Measurements from ENCODE around the gene MAN2A1.
"Not testable (repeated sequence)": the region's sequence is repeated elsewhere in the genome, so short reads cannot be mapped to it uniquely, and the experiment has no call there.

MAN2A1 gene

GRCh38 chr5:109750463-109750862 lies 60.7 kb downstream of the MAN2A1 start:
- DNase-seq (ENCODE audit: low read depth in 2 of 3, low spot score in 1 of 3): no peak

DNA sequence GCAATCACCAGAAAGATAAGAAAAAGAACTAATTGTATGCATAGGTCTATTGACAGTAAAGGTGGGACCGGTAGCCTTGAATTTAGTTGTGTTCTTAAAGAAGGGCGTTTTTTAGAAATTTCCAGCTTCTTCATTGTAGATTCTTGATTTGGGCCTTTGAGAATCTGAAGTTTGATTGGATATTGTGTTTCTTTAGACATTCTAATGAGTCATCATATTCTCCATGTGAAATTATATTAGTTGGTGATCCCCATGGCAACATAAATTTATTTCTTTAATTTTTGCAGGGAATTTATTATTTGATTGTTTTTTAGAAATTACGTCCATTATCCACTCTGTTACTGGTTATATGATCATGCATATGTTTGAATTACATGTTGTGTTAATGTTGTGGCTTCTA lies 63.6 kb downstream of the MAN2A1 start:
- no peak for DNase-seq (ENCODE audit: low read depth in 2 of 3, low spot score in 1 of 3)

GRCh38 chr5:109754319-109754718 lies 64.6 kb downstream of the MAN2A1 start:
- DNase-seq (ENCODE audit: low read depth in 2 of 3, low spot score in 1 of 3): no peak

DNA sequence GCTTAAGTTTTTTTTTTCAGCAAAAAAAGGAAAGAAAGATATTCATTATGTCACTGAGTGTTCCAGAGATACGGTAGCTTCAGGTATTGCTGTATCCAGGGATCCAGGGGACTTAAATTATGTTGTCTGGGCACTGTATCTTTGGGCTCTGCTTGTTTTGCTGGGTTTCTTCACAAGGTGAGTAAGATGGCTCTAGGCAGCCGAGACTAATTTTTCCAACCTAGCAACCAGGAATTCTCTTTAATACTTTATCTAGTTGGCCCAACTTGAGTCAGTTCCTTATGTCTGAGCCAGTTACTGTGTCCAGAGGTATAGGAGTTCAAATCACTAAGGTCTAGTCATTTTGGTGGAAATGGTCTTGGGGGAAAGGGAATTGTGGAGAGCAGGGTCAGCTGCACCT lies 66.0 kb downstream of the MAN2A1 start:
- no peak for DNase-seq (ENCODE audit: low read depth in 2 of 3, low spot score in 1 of 3)

DNA sequence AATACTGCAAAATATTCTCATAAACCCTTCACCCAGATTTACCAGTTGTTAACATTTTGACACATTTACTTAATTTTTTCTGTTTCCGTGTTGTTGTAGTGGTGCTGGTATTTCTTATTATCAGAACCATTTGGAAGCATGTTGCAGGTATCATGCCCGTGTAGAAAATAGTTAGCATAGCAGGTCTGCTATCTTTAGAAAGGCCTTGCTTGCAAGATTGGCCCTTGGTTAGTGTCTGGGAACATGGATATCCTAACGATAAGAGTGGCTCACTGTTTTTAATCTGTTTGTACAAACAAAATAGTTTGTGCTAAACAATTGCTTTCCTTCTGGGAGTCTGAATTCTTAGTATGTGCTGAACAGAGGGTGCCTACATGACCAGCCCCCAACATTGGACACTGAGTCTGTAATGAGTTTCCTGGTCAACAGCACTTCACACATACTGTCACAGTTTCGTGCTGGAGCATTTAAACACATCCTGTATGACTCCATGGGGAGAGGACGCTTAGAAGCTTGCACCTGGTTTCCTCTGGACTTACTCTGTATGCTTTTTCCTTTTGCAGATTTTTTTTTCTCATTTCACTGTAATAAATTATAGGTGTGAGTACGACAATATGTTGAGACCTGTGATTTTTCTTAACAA lies 66.9 kb downstream of the MAN2A1 start:
- DNase-seq (ENCODE audit: low read depth in 2 of 3, low spot score in 1 of 3): no peak

- no peak for DNase-seq (ENCODE audit: low read depth in 2 of 3, low spot score in 1 of 3)
These were observed 67.8 kb downstream of the MAN2A1 start for GRCh38 chr5:109757490-109757889.

- no peak for DNase-seq (ENCODE audit: low read depth in 2 of 3, low spot score in 1 of 3)
These were observed 69.6 kb downstream of the MAN2A1 start for GRCh38 chr5:109759306-109759705.

DNA sequence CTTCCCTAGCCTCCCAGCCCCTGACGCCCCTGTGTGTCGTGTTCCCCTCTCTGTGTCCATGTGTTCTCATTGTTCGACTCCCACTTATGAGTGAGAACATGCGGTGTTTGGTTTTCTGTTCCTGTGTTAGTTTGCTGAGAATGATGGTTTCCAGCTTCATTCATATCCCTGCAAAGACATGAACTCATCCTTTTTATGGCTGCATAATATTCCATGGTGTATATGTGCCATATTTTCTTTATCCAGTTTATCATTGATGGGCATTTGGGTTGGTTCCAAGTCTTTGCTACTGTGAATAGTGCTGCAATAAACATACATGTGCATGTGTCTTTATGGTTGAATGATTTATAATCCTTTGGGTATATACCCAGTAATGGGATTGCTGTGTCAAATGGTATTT lies 70.4 kb downstream of the MAN2A1 start:
- not testable (repeated sequence) for DNase-seq (ENCODE audit: low read depth in 2 of 3, low spot score in 1 of 3)

- DNase-seq (ENCODE audit: low read depth in 2 of 3, low spot score in 1 of 3): no peak
These were observed 73.1 kb downstream of the MAN2A1 start for GRCh38 chr5:109762821-109763220.

DNA sequence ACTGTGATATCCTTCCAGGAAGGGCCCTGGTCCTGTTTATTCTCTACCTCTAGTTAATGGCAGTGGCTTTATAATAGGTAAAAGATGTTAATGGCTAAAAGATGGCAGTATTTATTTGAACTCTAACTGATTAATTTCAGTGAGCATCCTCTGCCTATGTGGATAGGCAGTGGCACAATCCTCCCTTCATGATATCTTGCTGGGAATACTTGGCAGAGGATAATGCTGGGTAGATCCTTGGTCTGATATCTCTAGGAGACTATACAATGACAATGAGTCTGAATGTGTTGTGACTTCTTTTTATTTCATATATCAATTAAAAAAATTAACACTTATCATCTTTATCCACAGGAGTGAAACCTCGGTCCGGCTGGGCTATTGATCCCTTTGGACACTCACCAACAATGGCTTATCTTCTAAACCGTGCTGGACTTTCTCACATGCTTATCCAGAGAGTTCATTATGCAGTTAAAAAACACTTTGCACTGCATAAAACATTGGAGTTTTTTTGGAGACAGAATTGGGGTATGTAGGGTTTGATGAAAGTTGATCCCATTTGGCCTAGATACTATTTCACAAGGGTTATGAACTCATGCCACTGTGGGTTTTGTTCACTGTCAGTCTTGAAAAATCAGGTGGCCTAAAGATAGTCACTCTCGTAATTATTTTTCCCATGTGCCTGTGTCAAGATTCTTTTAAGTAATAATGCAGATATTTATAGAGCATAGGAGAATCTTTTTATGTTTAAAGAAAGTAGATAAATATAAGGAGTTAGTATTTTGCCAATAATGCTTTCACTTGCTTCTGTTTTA lies 77.7 kb downstream of the MAN2A1 start:
- no peak for DNase-seq (ENCODE audit: low read depth in 2 of 3, low spot score in 1 of 3)

GRCh38 chr5:109767997-109768396 lies 78.3 kb downstream of the MAN2A1 start:
- no peak for DNase-seq (ENCODE audit: low read depth in 2 of 3, low spot score in 1 of 3)

DNA sequence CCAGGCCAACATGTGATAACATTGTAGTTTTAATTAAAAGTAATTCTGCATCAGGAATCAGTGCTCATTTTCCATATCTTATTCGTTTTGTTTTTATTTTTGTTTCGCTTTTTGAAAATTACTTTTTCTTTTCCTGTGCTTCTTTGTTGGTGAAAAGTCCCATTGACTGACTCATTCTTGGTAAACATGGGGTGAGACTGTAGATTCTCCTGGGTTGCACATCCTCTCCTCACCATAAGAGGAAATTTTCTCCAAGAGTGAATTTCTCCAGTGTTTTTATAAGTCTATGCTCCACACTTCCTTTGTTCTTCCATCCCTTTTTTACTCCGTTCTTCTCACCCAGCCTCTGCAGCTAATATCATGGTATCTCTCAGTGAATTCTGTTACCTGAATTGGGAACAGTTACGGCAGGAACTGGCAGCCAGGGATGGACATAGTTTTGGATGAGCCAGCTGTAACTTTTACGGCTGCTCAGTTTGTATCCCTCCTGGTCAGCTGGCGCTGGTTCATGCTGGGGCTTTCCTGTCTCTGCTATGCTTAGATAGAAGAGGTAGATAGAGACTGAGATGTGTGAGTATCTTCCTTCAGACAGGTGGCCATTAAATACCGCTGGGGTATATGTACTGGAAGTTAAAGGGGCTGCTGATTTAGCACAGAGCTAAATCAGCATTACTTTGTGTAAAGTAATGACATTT lies 80.0 kb downstream of the MAN2A1 start:
- no peak for DNase-seq (ENCODE audit: low read depth in 2 of 3, low spot score in 1 of 3)

DNA sequence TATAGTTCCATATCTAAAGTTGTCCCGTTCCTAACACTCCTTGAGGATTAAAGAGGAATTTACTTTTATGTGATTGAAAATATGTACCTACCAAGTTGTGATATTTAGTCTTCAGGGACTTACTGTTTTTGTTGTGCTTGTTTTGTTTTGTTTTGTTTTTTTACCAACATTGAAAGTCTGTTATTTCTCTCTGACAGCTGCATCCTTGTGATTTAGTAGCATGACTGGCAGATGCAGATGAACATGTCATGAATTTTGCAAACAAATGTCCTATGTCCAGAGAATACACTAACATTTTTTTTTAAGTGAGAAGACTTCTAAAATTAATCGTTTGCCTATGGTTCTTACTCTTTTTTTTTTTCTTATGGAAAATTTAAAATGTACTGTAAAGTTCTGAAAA lies 85.4 kb downstream of the MAN2A1 start:
- DNase-seq (ENCODE audit: low read depth in 2 of 3, low spot score in 1 of 3): no peak

- no peak for DNase-seq (ENCODE audit: low read depth in 2 of 3, low spot score in 1 of 3)
These were observed 89.5 kb downstream of the MAN2A1 start for GRCh38 chr5:109779036-109779735.

GRCh38 chr5:109784687-109785086 lies 95.0 kb downstream of the MAN2A1 start:
- DNase-seq (ENCODE audit: low read depth in 2 of 3, low spot score in 1 of 3): no peak

DNA sequence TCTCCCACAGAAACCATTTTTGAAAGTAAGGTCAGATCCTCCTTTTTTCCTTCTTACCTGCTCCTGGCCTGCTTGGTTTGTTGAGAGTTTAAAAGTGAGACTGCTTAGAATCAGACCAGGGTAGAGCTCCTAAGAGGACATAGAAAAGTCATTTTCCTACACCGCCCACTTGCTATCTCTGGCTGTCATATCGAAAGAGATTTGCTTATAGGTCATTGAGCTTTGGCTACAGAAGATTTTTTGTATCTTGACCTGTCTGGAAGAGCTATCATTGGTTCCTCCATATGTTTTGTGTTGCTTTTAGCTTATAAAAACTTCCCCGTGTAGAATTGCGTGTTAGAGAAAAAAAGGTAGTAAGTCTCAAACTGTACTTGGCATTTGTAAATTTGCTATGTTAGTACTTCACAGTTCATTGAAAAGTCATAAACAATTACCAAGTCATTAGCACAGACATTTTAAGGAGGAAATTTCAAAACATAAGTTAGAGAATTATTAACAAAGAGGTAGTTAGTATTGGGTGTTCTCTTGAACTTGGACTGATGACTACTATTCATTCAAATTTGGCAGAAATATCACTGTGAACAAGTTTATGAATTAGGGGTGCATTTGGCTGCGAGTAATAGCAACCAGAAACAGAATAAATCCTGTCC lies 96.6 kb downstream of the MAN2A1 start:
- no peak for DNase-seq (ENCODE audit: low read depth in 2 of 3, low spot score in 1 of 3)

GRCh38 chr5:109788596-109788995 lies 98.9 kb downstream of the MAN2A1 start:
- no peak for DNase-seq (ENCODE audit: low read depth in 2 of 3, low spot score in 1 of 3)

DNA sequence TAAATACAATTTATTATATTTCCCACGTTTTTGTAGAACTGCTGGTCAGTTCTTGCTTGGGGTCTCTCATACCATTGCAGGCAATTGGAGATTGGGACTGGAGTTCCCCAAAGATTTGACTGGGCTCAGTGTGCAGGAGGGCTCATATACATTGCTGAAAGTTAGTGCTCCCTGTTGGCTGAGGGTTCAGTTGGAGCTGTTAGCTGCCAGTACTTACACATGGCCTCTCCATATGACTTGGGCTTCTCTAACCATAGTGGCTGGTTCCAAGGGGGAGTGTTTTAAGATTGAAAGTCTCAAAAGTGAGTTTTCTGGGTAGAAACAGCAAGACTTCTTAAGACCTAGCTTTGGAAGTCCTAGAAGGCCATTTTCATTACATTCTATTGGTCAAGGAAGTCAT lies 102.9 kb downstream of the MAN2A1 start:
- no peak for DNase-seq (ENCODE audit: low read depth in 2 of 3, low spot score in 1 of 3)

GRCh38 chr5:109803854-109804253 lies 114.1 kb downstream of the MAN2A1 start:
- no peak for DNase-seq (ENCODE audit: low read depth in 2 of 3, low spot score in 1 of 3)

GRCh38 chr5:109805472-109805871 lies 115.7 kb downstream of the MAN2A1 start:
- DNase-seq (ENCODE audit: low read depth in 2 of 3, low spot score in 1 of 3): no peak

- no peak for DNase-seq (ENCODE audit: low read depth in 2 of 3, low spot score in 1 of 3)
These were observed 116.2 kb downstream of the MAN2A1 start for GRCh38 chr5:109805883-109806282.

Data from stimulated activated CD4-positive, alpha-beta T cell treated with anti-CD3 and anti-CD28 coated beads, Interleukin-12 subunit alpha, Interleukin-12 subunit beta, amount 100 ng/mL, for 48 hours (primary cell).